ENCODE measurements around the gene SST. TPM values are rescaled to one million over a fixed set of nuclear protein-coding genes. Genes with fewer than 3 reads are reported as not detected.

SST gene
- total and polyA plus RNA-seq, 2 of the 8 experiments (the other 6 are each of a cell fraction or from before 2014, with no cell fraction given) = 0.50 TPM; not detected in 1

DNA sequence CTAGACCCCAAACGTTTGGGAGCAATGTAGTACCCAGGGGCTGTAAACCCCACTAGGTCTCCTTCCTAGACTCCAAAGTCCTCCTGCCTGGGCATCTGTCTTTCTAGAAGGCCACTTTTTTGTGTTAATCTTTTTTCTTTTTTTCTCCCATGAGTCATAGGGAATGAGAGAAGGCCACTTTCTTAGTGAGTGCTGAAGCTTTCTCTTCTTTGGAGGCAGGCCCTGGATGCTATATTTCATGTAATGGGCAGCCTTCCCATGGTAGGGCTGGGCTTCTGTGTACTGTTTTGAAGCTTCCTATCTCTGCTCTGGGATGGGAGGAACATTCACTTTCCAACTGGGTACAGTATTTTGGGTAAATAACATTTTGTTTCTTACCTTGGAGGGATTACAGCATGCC lies 47.4 kb upstream of the SST start:
- no peak overlapping the region for H3K27ac ChIP-seq (ENCODE audit: low read depth, low read length)

More for the DNA sequence above, 47.4 kb upstream of the SST start:
- Histone ChIP-seq H3K18ac (ENCODE audit: extremely low read depth, low read length) (no peak overlapping the region), H3K36me3 (ENCODE audit: control insufficient read depth in 2 of 4, insufficient read depth in 4 of 4, low read length in 3 of 4) (peaks cover 0 to 13% (median 0%) of the 10 kb centered on the region in 4 experiments; a peak in 2 of 8 replicates), H3K14ac (ENCODE audit: insufficient read length) (no peak overlapping the region), H4K8ac (ENCODE audit: extremely low read depth, insufficient read depth, low read length) (no peak overlapping the region), H2BK20ac (ENCODE audit: low read length) (no peak overlapping the region), H4K91ac (replicated peaks; ENCODE audit: insufficient read length, low read length) (no peak overlapping the region), H4K20me1 (replicated peaks in 1 of 2; ENCODE audit: control insufficient read depth in 1 of 2, insufficient read depth in 2 of 2, low read length in 2 of 2) (no peaks in the 10 kb centered on the region), H2BK12ac (ENCODE audit: low read depth, low read length) (no peak overlapping the region), H3K9me3 (ENCODE audit: insufficient read depth in 2 of 2, low read depth in 1 of 2, low read length in 1 of 2) (no peaks in the 10 kb centered on the region; a peak in 1 of 4 replicates), H2BK15ac (ENCODE audit: low read length) (no peak overlapping the region), H3K23ac (ENCODE audit: insufficient read length) (no peak overlapping the region), H3K4me1 (replicated peaks in 1 of 4; ENCODE audit: control insufficient read depth in 3 of 4, insufficient read depth in 4 of 4, low read length in 3 of 4) (peaks cover 0 to 13% (median 4%) of the 10 kb centered on the region in 4 experiments; a peak in 6 of 7 replicates), H3K4me3 (ENCODE audit: extremely low read depth in 1 of 4, insufficient read depth in 2 of 4, low read depth in 3 of 4, low read length in 4 of 4) (no peak overlapping the region), H2AFZ (ENCODE audit: low read length) (no peak overlapping the region), H3K79me2 (ENCODE audit: control insufficient read depth in 1 of 2, insufficient read depth in 2 of 2, low read length in 2 of 2) (no peaks in the 10 kb centered on the region), H3K79me1 (ENCODE audit: low read depth, low read length) (no peaks in the 10 kb centered on the region), H4K5ac (ENCODE audit: insufficient read length, low read depth, low read length) (no peak overlapping the region), H3K9ac (replicated peaks in 1 of 4; ENCODE audit: extremely low read depth in 1 of 4, low read depth in 3 of 4, low read length in 3 of 4) (no peak overlapping the region), H3K23me2 (ENCODE audit: low read depth, low read length) (no peaks in the 10 kb centered on the region), H3K56ac (replicated peaks; ENCODE audit: insufficient read length, low read depth, low read length) (no peak overlapping the region), H2BK5ac (ENCODE audit: low read depth, low read length) (no peak overlapping the region), H3K4ac (replicated peaks; ENCODE audit: insufficient read length, low read depth, low read length) (no peak overlapping the region), H3K4me2 (ENCODE audit: insufficient read depth in 1 of 2, low read depth in 2 of 2, low read length in 2 of 2) (no peak overlapping the region), H2AK5ac (ENCODE audit: low read depth, low read length) (no peak overlapping the region), H2BK120ac (replicated peaks; ENCODE audit: low read depth, low read length) (no peak overlapping the region), H3K27me3 (replicated peaks in 1 of 4; ENCODE audit: control insufficient read depth in 3 of 4, extremely low read depth in 1 of 4, insufficient read depth in 3 of 4, low read length in 3 of 4) (no peaks in the 10 kb centered on the region)
- ChIA-PET POLR2A (ENCODE audit: partially characterized antibody) (no interaction called here), CTCF (ENCODE audit: partially characterized antibody) (interaction anchor here (0.7 to 23.0 kb wide), 9 partner anchors 9 to 1238 kb away, joined by 3 to 280 read pairs (median 6); no protein-coding TSS in a partner anchor)
- no peak for DNase-seq (ENCODE audit: low read depth in 1 of 2, low spot score in 2 of 2)
- no peak for TF ChIP-seq TAF7 (optimal IDR thresholded peaks at IDR 0.05; ENCODE audit: borderline replicate concordance, low read depth, low read length)
- TF ChIP-seq ASH2L (IDR thresholded peaks at IDR 0.05; ENCODE audit: low read length) = no peak
- TF ChIP-seq CTBP2 (IDR thresholded peaks at IDR 0.05; ENCODE audit: borderline replicate concordance, insufficient read depth, insufficient read length, low read length) = no peak
- TF ChIP-seq EP300 (IDR thresholded peaks at IDR 0.05; ENCODE audit: borderline replicate concordance in 1 of 2, low read depth in 2 of 2, low read length in 2 of 2) = no peak
- no peak for TF ChIP-seq HDAC6 (IDR thresholded peaks at IDR 0.05; ENCODE audit: low read depth, low read length)
- no peak for TF ChIP-seq TCF12 (IDR thresholded peaks at IDR 0.05; ENCODE audit: low read depth, low read length)
- no peak for TF ChIP-seq RFX5 (IDR thresholded peaks at IDR 0.05; ENCODE audit: borderline replicate concordance, low read depth, low read length)
- TF ChIP-seq BCL11A (IDR thresholded peaks at IDR 0.05; ENCODE audit: low read depth in 2 of 2, low read length in 2 of 2) = no peak
- no peak for TF ChIP-seq FOSL1 (IDR thresholded peaks at IDR 0.05; ENCODE audit: insufficient read depth, low read depth, low read length)
- TF ChIP-seq SP2 (IDR thresholded peaks at IDR 0.05; ENCODE audit: low read length) = no peak
- no peak for TF ChIP-seq GABPA (IDR thresholded peaks at IDR 0.05; ENCODE audit: borderline replicate concordance, insufficient read depth, low read length)
- TF ChIP-seq HDAC2 (IDR thresholded peaks at IDR 0.05; ENCODE audit: borderline replicate concordance in 1 of 2, low read depth in 2 of 2, low read length in 2 of 2) = no peak
- 81% methylated on average over 1 of the region's 1 CpG; no CpG with 5 or more reads in 1 of the 2 experiments for WGBS, 2 experiments (ENCODE audit: extremely low coverage in 1 of 2, insufficient coverage in 1 of 2, insufficient read length in 1 of 2, insufficient replicate concordance in 2 of 2, low coverage in 1 of 2, low lambda C conversion rate in 2 of 2, missing lambda C conversion rate in 1 of 2)
- FAIRE-seq = no peak
